Keratinocyte (primary cell): ENCODE results near the gene KRTAP10-6. TPM values are rescaled to one million over a fixed set of nuclear protein-coding genes. Genes with fewer than 3 reads are reported as not detected.

Experiments used
- DNase-seq: peaks from one replicate; pipeline ENCODE4 v3.0.0-alpha.2; 2011; ENCODE audit warnings: low read depth, missing footprints, low spot score
- FAIRE-seq: peaks from 2 replicates; lab custom pipeline; 2011; peaks lifted over from hg19 to GRCh38; lab: Jason Lieb, UNC
- H2AFZ ChIP-seq: 2 replicates; pipeline ENCODE4 v1.6.0; 2012; ENCODE audit warnings: low read length, control low read depth, inconsistent platforms; ENCODE audit not compliant: control insufficient read depth
- H3K27ac ChIP-seq: 2 replicates; pipeline ENCODE4 v1.5.1; 2011; ENCODE audit warnings: low read length; ENCODE audit not compliant: control insufficient read depth, insufficient read depth
- H3K27me3 ChIP-seq: 3 replicates; pipeline ENCODE4 v1.6.0; 2011; ENCODE audit warnings: low read length; ENCODE audit not compliant: control insufficient read depth, insufficient read depth; ENCODE audit errors: extremely low read depth
- H3K36me3 ChIP-seq, 2 experiments: 2 replicates in 1 of 2; 3 replicates in 1 of 2; pipeline ENCODE4 v1.5.1; 2011; ENCODE audit warnings: low read length in 2 of 2, mild to moderate bottlenecking in 1 of 2; ENCODE audit not compliant: control insufficient read depth in 2 of 2, insufficient read depth in 2 of 2; ENCODE audit errors: extremely low read depth in 1 of 2
- H3K4me1 ChIP-seq: 3 replicates; pipeline ENCODE4 v1.5.1; 2011; ENCODE audit warnings: low read length; ENCODE audit not compliant: control insufficient read depth, insufficient read depth; ENCODE audit errors: extremely low read depth
- H3K4me2 ChIP-seq: 3 replicates; pipeline ENCODE4 v1.6.0; 2011; ENCODE audit warnings: low read depth, low read length; ENCODE audit not compliant: control insufficient read depth, insufficient read depth; ENCODE audit errors: extremely low read depth
- H3K4me3 ChIP-seq, 3 experiments: fragments of 200-600 bp in 1 of 3; sonication (generic) in 1 of 3; 2 replicates in 2 of 3; 3 replicates in 1 of 3; pipeline ENCODE4 v1.5.1; 2011 to 2016; ENCODE audit warnings: low read length in 3 of 3, mild to moderate bottlenecking in 3 of 3, control low read depth in 2 of 3, inconsistent platforms in 1 of 3, low read depth in 1 of 3, mixed read lengths in 1 of 3, mixed run types in 1 of 3, moderate library complexity in 1 of 3; ENCODE audit not compliant: control insufficient read depth in 2 of 3, insufficient read depth in 2 of 3; ENCODE audit errors: extremely low read depth in 1 of 3
- H3K79me2 ChIP-seq: 2 replicates; pipeline ENCODE4 v1.6.0; 2012; ENCODE audit warnings: low read length; ENCODE audit not compliant: control insufficient read depth, insufficient read depth
- H3K9ac ChIP-seq: 3 replicates; pipeline ENCODE4 v1.6.0; 2011; ENCODE audit warnings: low read length; ENCODE audit not compliant: control insufficient read depth, insufficient read depth; ENCODE audit errors: extremely low read depth
- H3K9me1 ChIP-seq: 3 replicates; pipeline ENCODE4 v1.6.0; 2011; ENCODE audit warnings: low read length; ENCODE audit not compliant: control insufficient read depth, insufficient read depth; ENCODE audit errors: extremely low read depth
- H3K9me3 ChIP-seq: 2 replicates; pipeline ENCODE4 v1.5.1; 2012; ENCODE audit warnings: low read depth, low read length; ENCODE audit not compliant: control insufficient read depth
- H4K20me1 ChIP-seq: 3 replicates; pipeline ENCODE4 v1.6.0; 2011; ENCODE audit warnings: low read length; ENCODE audit not compliant: control insufficient read depth, insufficient read depth; ENCODE audit errors: extremely low read depth
- EZH2 ChIP-seq: IDR thresholded peaks from one replicate; pipeline ENCODE4 v1.6.1; 2012; ENCODE audit warnings: inconsistent platforms, mild to moderate bottlenecking, low read length, moderate library complexity
- dilution Hi-C: fragments of 300-500 bp; cut with MboI; formaldehyde crosslinking; loops from one replicate; pipeline ENCODE4 v1.7.0; 2020; ENCODE audit warnings: low sequenced_read_pairs; ENCODE audit not compliant: extremely low pct_ligation_motif_present
- polyA plus RNA-seq, 5 experiments: library from polyadenylated mRNA; depleted of rRNA in 3 of 5; stranded (reverse) in 3 of 5; stranded (forward) in 1 of 5; unstranded in 1 of 5; fragments of >200 nt; gene quantifications; 1 replicate in 1 of 5; 2 replicates in 3 of 5; 3 replicates in 1 of 5; pipeline versions ENCODE4 v1.2.1 to v1.2.3, GENCODE V29; 2011 to 2012; ENCODE audit warnings: missing spikeins in 2 of 5, low read depth in 1 of 5, low replicate concordance in 1 of 5
- TF ChIP-seq, protein P1 (sequence below), 3 experiments: IDR thresholded peaks in 1 of 3; conservative IDR thresholded peaks in 1 of 3; optimal IDR thresholded peaks in 1 of 3; 2 replicates in 2 of 3; 3 replicates in 1 of 3; pipeline versions ENCODE3 to v1.5.1; 2011; ENCODE audit warnings: low read length in 3 of 3, mild to moderate bottlenecking in 3 of 3, moderate library complexity in 2 of 3, control low read depth in 1 of 3, inconsistent platforms in 1 of 3; ENCODE audit not compliant: insufficient read depth in 2 of 3; ENCODE audit errors: extremely low read depth in 1 of 3

Gene KRTAP10-6
- polyA plus RNA-seq, 1 donor (not counting 4 experiments of a cell fraction or from before 2014, with no cell fraction given): not detected

DNA sequence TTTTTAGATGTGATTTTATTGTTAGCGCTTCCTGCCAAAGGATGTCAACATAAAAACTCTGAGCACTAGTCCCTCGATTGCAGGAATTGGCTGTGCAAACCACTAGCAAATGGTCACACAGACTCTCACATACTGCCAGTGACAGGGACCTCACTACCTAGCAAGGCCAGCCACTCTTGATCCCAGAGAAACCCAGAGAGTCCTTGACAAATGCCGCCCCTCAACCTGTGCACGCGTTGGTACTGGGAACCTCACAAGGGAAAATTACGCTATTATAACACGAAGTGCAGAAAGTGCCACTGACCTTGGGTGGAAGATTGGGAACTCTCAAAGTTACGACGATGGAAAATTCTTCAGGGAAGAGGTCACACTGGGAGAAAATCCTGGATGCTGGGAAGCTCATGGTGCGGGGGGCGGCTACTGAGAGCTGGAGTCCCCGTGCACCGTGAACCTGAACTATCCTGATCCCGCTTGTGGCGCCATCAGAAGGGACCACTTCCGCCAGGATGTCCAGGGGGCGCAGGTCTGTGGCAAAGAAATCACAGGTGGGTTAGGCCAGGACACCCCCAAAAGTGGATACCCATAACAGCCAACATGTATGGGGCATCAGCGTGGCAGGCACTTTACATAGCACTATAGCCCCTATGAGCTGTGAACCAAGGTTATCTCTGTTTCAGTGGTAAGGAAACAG is 24.7 kb downstream of the KRTAP10-6 start:
- no peak overlapping the region for H3K4me2 ChIP-seq
- H3K4me3 ChIP-seq: no peak overlapping the region
- no peak for TF ChIP-seq EZH2
- TF ChIP-seq, protein P1, sequence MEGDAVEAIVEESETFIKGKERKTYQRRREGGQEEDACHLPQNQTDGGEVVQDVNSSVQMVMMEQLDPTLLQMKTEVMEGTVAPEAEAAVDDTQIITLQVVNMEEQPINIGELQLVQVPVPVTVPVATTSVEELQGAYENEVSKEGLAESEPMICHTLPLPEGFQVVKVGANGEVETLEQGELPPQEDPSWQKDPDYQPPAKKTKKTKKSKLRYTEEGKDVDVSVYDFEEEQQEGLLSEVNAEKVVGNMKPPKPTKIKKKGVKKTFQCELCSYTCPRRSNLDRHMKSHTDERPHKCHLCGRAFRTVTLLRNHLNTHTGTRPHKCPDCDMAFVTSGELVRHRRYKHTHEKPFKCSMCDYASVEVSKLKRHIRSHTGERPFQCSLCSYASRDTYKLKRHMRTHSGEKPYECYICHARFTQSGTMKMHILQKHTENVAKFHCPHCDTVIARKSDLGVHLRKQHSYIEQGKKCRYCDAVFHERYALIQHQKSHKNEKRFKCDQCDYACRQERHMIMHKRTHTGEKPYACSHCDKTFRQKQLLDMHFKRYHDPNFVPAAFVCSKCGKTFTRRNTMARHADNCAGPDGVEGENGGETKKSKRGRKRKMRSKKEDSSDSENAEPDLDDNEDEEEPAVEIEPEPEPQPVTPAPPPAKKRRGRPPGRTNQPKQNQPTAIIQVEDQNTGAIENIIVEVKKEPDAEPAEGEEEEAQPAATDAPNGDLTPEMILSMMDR (optimal IDR thresholded peaks at IDR 0.05 in 1 of 3, IDR thresholded peaks at IDR 0.05 in 1 of 3, conservative IDR thresholded peaks at IDR 0.05 in 1 of 3; ENCODE audit: extremely low read depth in 1 of 3, insufficient read depth in 2 of 3, low read length in 3 of 3): no peak
- no peak overlapping the region for H3K9ac ChIP-seq
- no peaks in the 10 kb centered on the region for H3K9me3 ChIP-seq
- dilution Hi-C loops: no loop called here
- no peak for FAIRE-seq
- H3K27me3 ChIP-seq: no peaks in the 10 kb centered on the region
- H3K9me1 ChIP-seq: no peaks in the 10 kb centered on the region
- no peaks in the 10 kb centered on the region for H3K79me2 ChIP-seq
- no peak overlapping the region for H2AFZ ChIP-seq
- H4K20me1 ChIP-seq: no peaks in the 10 kb centered on the region
- no peaks in the 10 kb centered on the region for H3K4me1 ChIP-seq
- no peak for DNase-seq
- no peaks in the 10 kb centered on the region for H3K36me3 ChIP-seq
- H3K27ac ChIP-seq: no peak overlapping the region

DNA sequence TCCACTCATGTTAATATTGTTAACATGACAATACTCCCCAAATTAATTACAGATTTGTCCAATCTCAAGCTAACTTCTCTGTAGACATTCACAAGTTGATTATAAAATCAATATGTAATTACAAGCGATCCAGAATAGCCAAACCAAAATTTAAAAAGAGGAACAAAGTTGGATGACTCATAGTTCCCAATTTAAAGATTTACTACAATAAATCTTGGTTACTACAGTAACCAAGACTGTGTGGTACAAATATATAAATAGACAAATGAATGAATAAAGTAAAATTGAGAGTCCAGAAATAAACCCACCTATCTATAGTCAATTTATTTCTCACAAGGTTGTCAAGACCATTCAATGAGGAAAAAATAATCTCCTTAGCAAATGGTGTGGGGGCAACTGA is 25.9 kb downstream of the KRTAP10-6 start:
- FAIRE-seq (no peak), DNase-seq (no peak)
- Histone ChIP-seq H4K20me1 (no peaks in the 10 kb centered on the region), H3K4me3 (no peak overlapping the region), H3K9ac (no peak overlapping the region), H2AFZ (no peak overlapping the region), H3K4me2 (no peak overlapping the region), H3K9me1 (no peaks in the 10 kb centered on the region), H3K27ac (no peak overlapping the region), H3K9me3 (no peaks in the 10 kb centered on the region), H3K36me3 (no peaks in the 10 kb centered on the region), H3K4me1 (no peaks in the 10 kb centered on the region), H3K79me2 (no peaks in the 10 kb centered on the region), H3K27me3 (no peaks in the 10 kb centered on the region)
- TF ChIP-seq, protein P1 (optimal IDR thresholded peaks at IDR 0.05 in 1 of 3, IDR thresholded peaks at IDR 0.05 in 1 of 3, conservative IDR thresholded peaks at IDR 0.05 in 1 of 3; ENCODE audit: extremely low read depth in 1 of 3, insufficient read depth in 2 of 3, low read length in 3 of 3): no peak
- no peak for TF ChIP-seq EZH2
- dilution Hi-C loops: no loop called here
